Right hindlimb (tissue), 1 donor: Measurements from ENCODE around the gene CRIP2.

Experiments
- DNase-seq: peaks from one replicate; pipeline ENCODE4 v3.0.0-alpha.2; 2018

CRIP2 gene

GRCh38 chr14:105489542-105490266, 15.1 kb downstream of the CRIP2 start:
- peak; percentile 93 for DNase-seq

DNA sequence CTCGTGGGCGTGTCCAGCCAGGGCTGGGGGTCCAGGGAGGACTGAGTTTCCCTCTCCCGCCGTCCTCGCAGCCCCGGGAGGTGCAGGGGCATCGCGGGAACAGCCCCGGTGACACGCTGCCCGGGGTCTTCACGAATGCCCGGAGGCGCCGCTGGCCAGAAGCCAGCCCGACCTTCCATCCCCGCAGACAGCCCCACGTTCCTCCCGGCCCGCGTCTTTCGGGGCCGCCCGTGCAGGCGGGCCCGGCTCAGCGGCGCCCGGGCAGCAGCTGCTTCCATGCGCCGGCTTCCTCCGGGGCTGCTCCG, 15.6 kb downstream of the CRIP2 start:
- DNase-seq = no peak

GRCh38 chr14:105490572-105491365, 16.1 kb downstream of the CRIP2 start, which contains the start of gene TEDC1:
TEDC1 (plus strand) TSS chr14:105491246; CDS start chr14:105491376, 130 bp downstream.
- DNase-seq = peak; percentile 100

- DNase-seq = peak; percentile 79
Measured at GRCh38 chr14:105491366-105491973, 16.8 kb downstream of the CRIP2 start.

DNA sequence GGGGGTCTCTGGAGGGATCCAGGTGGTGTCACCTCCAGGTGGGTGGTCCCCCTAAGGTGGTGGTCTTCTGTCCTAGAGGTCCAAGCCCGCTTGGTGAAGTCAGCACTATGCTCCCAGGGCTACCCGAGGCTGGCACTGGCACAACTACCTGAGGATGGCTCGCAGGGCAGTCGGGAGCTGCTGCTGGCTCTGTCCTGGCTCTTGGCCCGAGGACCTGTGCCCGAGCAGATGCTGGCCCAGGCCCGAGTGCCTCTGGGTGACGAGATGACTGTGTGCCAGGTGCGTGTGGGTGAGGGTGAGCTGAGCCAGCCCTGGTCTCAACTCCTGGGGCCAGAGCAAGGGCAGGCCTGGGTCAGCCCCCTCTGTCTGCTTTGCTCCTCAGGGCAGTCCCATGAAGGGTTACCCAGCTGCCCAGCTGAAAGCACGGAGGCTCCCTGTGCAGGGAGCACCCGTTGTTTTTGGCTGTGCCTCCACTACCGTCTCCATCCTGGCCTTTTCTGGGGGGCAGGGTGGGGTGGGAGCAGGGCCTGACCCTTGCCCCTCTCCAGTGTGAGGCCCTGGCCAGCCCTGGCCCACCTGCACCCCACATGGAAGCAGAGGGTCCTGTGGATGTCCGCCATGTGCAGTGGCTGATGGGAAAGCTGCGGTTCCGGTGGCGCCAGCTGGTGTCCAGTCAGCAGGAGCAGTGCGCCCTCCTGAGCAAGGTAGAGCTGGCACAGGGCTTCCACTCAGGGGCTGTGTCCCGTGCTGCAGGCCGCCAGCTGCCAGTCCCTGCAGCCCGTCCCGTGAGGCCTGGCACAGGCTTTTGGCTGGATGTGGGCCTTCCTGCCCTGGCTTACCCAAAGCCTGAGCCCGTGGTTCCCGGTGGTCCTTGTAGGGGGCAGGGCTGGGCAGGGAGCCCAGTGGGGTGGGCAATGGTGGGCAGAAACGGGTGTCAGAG, 17.7 kb downstream of the CRIP2 start:
- DNase-seq = peak; percentile 68

- peak; percentile 41 for DNase-seq
Measured at GRCh38 chr14:105492971-105493871, 18.6 kb downstream of the CRIP2 start.

DNA sequence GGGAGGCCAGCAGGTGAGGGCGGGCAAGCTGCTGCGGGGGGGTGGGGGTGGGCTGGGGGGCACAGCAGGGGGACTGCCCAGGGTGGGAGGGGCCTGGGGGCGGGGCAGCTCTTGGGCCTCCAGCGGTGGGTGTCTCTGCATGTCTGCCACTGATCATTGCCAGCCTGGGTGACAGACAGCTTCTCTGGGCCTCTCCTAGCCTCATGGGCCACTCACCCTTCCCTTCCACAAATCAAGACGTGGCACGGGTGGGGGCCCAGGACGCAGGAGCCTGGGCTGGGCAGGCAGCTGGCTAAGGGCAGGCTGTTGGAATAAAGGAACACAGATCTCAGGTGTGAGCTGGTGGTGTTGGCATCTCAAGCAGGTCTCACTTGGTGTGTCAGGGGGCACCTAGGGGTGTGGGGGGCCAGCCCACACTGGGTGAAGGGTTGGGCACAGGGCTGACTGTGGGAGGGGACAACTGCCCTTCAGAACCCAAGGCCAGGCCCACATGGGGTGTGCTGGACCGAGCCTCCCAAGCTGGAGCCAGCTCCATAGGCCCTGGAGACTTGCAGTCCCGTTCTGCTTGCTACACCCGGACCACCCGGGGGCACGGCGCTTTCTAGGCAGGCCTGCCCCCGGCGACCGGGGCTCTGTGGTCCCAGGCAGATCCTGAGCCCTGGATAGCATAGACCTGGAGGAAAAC, 19.4 kb downstream of the CRIP2 start:
- DNase-seq = peak; percentile 30

DNA sequence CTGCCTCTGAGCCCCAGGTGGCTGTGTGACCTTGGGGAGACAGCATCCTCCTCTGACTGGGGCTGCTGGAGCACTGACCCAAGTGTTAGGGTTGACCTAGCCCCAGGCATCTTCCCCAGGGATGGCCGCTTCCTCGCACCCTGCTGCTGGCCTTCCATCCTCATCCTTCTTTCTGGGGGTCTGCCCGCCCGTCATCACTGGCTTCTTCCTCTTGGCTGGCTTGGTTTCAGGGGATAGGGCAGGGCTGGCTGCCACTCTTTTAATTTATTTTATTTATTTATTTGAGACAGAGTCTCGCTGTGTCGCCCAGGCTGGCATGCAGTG, 19.9 kb downstream of the CRIP2 start:
- DNase-seq = no peak

- peak; percentile 49 for DNase-seq
Measured at GRCh38 chr14:105495101-105495989, 20.7 kb downstream of the CRIP2 start.

GRCh38 chr14:105495990-105496830, 21.6 kb downstream of the CRIP2 start:
- peak; percentile 26 for DNase-seq

GRCh38 chr14:105496831-105497591, 22.4 kb downstream of the CRIP2 start:
- DNase-seq = peak; percentile 31

- peak; percentile 22 for DNase-seq
Measured at GRCh38 chr14:105497671-105498429, 23.2 kb downstream of the CRIP2 start.

DNA sequence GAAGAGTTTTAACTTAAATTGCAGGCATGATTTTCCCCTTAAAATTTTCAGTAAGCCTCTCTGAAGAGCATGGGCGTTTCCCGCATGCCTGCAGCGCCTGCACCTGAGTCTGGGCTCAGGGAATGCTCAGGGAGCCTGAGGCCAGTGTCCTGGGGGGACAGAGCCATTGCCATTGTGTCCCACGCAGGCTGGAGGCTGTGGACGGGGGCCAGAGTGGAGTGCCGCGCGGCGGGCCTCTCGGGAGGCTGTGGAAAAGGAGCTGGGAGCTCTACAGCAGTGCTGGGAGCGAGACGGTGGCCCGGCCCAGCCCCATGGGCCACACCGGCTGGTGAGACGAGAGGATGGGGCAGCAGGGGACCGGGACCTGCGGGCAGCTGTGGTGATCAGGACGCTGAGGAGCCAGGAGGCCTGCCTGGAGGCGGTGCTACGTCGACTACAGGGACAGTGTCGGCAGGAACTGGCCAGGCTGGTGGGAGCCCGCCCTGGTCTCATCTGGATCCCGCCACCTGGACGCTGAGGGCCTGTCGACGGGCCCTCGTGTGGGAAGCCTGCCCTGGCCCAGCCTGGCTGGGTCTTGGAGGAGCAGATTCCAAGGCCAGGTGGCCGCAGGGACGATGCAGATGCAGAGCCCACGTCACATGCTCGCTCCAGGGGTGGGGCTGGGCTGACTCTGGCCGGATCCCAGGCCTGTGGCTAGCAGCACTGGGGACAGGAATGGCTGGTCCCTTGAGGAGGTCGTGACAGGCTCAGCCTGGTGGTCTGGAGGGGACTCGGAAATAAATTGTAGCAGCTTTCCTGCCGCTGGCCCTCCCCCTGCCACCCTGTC, 24.0 kb downstream of the CRIP2 start:
- peak; percentile 36 for DNase-seq

- DNase-seq = peak; percentile 75
Measured at GRCh38 chr14:105499256-105500035, 24.8 kb downstream of the CRIP2 start.

DNA sequence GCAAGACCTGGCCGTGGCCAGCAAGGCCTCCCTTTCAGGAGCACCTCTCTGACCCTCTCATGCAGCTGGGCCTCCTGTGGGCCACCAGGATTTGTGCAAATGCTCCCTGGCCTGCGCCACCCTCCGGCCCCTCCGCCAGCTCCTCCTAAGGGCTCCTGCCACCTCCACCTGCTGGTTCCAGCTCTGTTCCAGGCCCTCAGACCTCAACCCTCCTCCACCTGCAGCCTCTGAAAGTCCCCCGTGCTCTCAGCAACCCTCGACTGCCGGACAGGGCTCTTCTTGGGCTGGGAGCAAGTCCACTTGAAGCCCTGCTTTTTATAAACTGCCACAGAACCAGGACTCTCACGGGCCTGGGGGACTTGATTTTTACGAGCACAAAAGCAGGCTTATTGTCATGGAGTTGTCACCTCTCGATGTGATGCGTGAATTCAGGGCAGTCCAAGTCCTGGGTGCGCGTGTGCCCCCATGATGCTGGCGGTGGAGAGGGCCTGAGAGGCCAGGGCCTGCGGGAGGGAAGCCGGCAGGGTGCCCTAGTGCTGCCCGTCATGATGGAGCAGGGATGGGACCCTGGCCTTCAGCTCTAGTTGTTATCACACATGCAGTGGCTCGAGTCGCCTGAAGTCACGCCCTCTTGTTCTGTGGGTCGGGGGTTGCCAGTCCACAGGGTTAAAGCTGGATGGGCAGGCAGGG, 25.6 kb downstream of the CRIP2 start:
- no peak for DNase-seq
